ENCODE results near the gene PDLIM3. TPM values are rescaled to one million over a fixed set of nuclear protein-coding genes. Genes with fewer than 3 reads are reported as not detected.
A peak's percentile ranks its signal among the peaks of the same experiment; 100 is the strongest.

The PDLIM3 gene
- total RNA-seq, 1 donor from 2014 or later, result 18.4 TPM

- intact Hi-C loops (cut with DNase I), result no loop called here
- H3K4me3 ChIP-seq, result no peak overlapping the region
- H3K27me3 ChIP-seq (ENCODE audit: low read depth), result no peaks in the 10 kb centered on the region
- H3K36me3 ChIP-seq, result no peaks in the 10 kb centered on the region
- TF ChIP-seq, protein P1, sequence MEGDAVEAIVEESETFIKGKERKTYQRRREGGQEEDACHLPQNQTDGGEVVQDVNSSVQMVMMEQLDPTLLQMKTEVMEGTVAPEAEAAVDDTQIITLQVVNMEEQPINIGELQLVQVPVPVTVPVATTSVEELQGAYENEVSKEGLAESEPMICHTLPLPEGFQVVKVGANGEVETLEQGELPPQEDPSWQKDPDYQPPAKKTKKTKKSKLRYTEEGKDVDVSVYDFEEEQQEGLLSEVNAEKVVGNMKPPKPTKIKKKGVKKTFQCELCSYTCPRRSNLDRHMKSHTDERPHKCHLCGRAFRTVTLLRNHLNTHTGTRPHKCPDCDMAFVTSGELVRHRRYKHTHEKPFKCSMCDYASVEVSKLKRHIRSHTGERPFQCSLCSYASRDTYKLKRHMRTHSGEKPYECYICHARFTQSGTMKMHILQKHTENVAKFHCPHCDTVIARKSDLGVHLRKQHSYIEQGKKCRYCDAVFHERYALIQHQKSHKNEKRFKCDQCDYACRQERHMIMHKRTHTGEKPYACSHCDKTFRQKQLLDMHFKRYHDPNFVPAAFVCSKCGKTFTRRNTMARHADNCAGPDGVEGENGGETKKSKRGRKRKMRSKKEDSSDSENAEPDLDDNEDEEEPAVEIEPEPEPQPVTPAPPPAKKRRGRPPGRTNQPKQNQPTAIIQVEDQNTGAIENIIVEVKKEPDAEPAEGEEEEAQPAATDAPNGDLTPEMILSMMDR (IDR thresholded peaks at IDR 0.05), result no peak
- H3K4me1 ChIP-seq, result no peaks in the 10 kb centered on the region
- ATAC-seq (no peak), DNase-seq (no peak)
- no peak overlapping the region for H3K27ac ChIP-seq
- no peaks in the 10 kb centered on the region for H3K9me3 ChIP-seq
Observed at GRCh38 chr4:185550933-185551332, 15.6 kb upstream of the PDLIM3 start.

- Histone ChIP-seq H3K4me3 (no peak overlapping the region), H3K27me3 (ENCODE audit: low read depth) (no peaks in the 10 kb centered on the region), H3K27ac (no peak overlapping the region), H3K9me3 (no peaks in the 10 kb centered on the region), H3K36me3 (no peaks in the 10 kb centered on the region), H3K4me1 (no peaks in the 10 kb centered on the region)
- intact Hi-C loops (cut with DNase I), result no loop called here
- TF ChIP-seq, protein P1 (IDR thresholded peaks at IDR 0.05), result no peak
- DNase-seq (no peak), ATAC-seq (no peak)
Observed at GRCh38 chr4:185549095-185549639, 13.9 kb upstream of the PDLIM3 start.

DNA sequence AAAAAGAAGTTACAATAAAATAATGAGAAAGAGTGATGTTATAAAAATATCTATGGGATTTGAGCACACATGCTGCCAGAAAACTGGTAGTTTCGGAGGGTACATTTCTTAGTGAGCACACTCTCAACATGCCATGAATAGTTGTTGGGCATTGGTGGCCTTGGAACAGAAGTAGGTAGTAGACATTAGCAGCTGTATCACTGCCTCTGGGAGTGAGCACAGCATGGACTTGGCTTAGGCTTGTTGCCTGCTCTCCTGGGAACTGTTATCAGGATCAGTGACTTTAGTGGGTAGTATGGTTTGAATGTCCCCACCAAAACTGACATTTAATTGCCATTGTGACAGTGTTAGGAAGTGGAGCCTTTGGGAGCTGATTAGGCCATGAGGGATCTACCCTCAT lies 13.3 kb upstream of the PDLIM3 start:
- intact Hi-C loops (cut with DNase I), result no loop called here
- no peak for ATAC-seq
- H3K27me3 ChIP-seq (ENCODE audit: low read depth), result no peaks in the 10 kb centered on the region
- no peak overlapping the region for H3K27ac ChIP-seq
- no peak for DNase-seq
- no peaks in the 10 kb centered on the region for H3K4me1 ChIP-seq
- H3K4me3 ChIP-seq, result no peak overlapping the region
- TF ChIP-seq, protein P1 (IDR thresholded peaks at IDR 0.05), result no peak
- no peaks in the 10 kb centered on the region for H3K36me3 ChIP-seq
- H3K9me3 ChIP-seq, result no peaks in the 10 kb centered on the region

- Histone ChIP-seq H3K4me1 (no peaks in the 10 kb centered on the region), H3K4me3 (no peak overlapping the region), H3K36me3 (no peaks in the 10 kb centered on the region), H3K27ac (no peak overlapping the region), H3K9me3 (no peaks in the 10 kb centered on the region), H3K27me3 (ENCODE audit: low read depth) (no peaks in the 10 kb centered on the region)
- intact Hi-C loops (cut with DNase I), result no loop called here
- no peak for ATAC-seq
- TF ChIP-seq, protein P1 (IDR thresholded peaks at IDR 0.05), result no peak
- no peak for DNase-seq
Observed at GRCh38 chr4:185546335-185546734, 11.0 kb upstream of the PDLIM3 start.

DNA sequence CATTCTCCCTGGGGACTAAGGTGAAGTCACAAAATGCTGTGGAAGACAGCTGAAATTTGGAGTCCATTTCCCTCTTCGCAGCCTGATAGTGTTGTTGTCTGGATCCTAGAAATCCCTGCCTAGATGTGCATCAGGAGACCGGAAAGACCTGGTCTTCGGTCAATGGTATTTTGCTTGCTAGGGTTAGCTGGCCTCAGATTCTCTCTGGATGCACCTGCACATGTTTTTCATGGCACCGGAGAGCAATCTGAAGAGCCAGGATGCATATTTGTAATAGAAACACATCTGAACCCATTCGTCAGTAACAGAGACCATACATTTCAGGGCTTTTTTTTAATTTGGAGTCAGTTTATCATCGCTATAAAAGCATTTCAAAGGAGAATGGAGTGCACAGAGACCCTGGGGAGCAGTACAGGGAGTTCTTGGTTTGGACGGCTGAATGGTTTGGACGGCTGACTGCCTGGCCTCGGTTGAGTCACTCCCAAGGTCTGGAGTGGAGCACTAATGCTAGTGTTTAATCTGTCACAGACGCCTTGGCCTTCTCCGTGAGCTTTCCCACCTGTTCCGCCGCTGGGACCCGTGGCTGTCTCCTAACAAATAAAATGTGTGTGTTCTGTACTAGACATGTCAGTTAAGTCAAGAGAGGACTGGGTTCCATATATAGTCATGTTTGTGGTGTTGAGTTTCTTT lies 7.5 kb upstream of the PDLIM3 start:
- Histone ChIP-seq H3K27me3 (ENCODE audit: low read depth) (no peaks in the 10 kb centered on the region), H3K9me3 (no peaks in the 10 kb centered on the region), H3K4me1 (no peaks in the 10 kb centered on the region), H3K4me3 (no peak overlapping the region), H3K36me3 (no peaks in the 10 kb centered on the region), H3K27ac (no peak overlapping the region)
- DNase-seq, result no peak
- intact Hi-C loops (cut with DNase I), result no loop called here
- ATAC-seq, result peak; percentile 75 to 82
- TF ChIP-seq, protein P1 (IDR thresholded peaks at IDR 0.05), result no peak
